Endothelial cell of umbilical vein (primary cell): Measurements from ENCODE around the gene C2orf42.

ENCODE experiments used
- CTCF ChIP-seq, 2 donors: IDR thresholded peaks; 1 replicate in 1 of 2; 2 replicates in 1 of 2; pipeline ENCODE4 v1.5.1; 2011; ENCODE audit warnings: low read length in 2 of 2, mild to moderate bottlenecking in 2 of 2, moderate library complexity in 2 of 2, control low read depth in 1 of 2, inconsistent platforms in 1 of 2, low read depth in 1 of 2; ENCODE audit not compliant: insufficient read depth in 1 of 2; ENCODE audit errors: extremely low read depth in 1 of 2
- EZH2 ChIP-seq: IDR thresholded peaks from 2 replicates; pipeline ENCODE4 v1.6.1; 2012; ENCODE audit warnings: borderline replicate concordance, low read depth, mild to moderate bottlenecking, moderate library complexity, low read length, inconsistent platforms; ENCODE audit not compliant: severe bottlenecking
- GATA2 ChIP-seq: IDR thresholded peaks from 2 replicates; pipeline ENCODE4 v1.7.0; 2011; ENCODE audit warnings: low read depth, mild to moderate bottlenecking, moderate library complexity, mixed read lengths, low read length; ENCODE audit not compliant: insufficient read length, insufficient read depth
- MYC ChIP-seq: IDR thresholded peaks from one replicate; pipeline ENCODE4 v1.6.1; 2011; ENCODE audit warnings: mild to moderate bottlenecking, low read depth, low read length
- POLR2A ChIP-seq: IDR thresholded peaks from 2 replicates; pipeline ENCODE4 v1.6.1; 2012; ENCODE audit warnings: low read depth, mild to moderate bottlenecking, control low read depth, low read length
- POLR2AphosphoS5 ChIP-seq: IDR thresholded peaks from 2 replicates; pipeline ENCODE4 v1.6.1; 2012; ENCODE audit warnings: low read depth, mild to moderate bottlenecking, control low read depth, low read length, moderate library complexity; ENCODE audit not compliant: insufficient read depth

DNA sequence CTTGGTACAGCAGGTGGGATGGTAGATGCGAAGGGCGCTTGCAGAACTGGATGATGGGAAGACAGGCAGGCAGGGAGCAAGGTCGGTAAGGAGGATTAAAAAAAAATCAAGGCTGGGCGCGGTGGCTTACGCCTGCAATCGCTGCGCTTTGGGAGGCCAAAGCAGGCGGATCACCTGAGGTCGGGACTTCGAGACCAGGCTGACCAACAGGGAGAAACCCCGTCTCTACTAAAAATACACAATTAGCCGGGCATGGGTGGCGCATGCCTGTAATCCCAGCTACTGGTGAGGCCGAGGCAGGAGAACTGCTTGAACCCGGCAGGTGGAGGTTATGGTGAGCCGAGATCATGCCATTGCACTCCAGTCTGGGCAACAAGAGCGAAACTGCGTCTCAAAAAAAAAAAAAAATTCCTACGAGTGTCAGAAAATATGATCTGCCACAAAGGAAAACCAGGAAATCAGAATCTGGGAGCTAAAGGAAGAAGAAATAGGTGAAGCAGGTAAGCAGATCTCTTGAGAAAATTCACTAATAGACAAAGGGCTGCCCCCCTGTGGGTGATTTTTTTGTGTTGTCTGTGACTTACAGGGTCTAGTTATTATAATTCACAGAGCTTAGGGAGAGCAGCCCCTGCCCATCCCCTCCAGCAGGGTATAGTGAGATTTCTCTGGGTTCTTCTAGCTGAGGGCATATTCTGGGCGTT, 46.2 kb downstream of the C2orf42 start:
- TF ChIP-seq POLR2A (no peak), CTCF (IDR thresholded peaks at IDR 0.05; ENCODE audit: extremely low read depth in 1 of 2, insufficient read depth in 1 of 2, low read depth in 1 of 2, low read length in 2 of 2) (no peak), EZH2 (no peak), GATA2 (no peak), POLR2AphosphoS5 (no peak), MYC (no peak)
